Measurements from ENCODE around the gene AIG1. TPM values are rescaled to one million over a fixed set of nuclear protein-coding genes. Genes with fewer than 3 reads are reported as not detected.

AIG1 gene
- total RNA-seq, 1 experiment from 2014 or later, result 2.2 TPM

GRCh38 chr6:143126574-143126941, 65.9 kb downstream of the AIG1 start:
- no peak for DNase-seq (ENCODE audit: low spot score)
- ChIA-PET POLR2A (ENCODE audit: low non-redundant PET) (no interaction called here), CTCF (no interaction called here)
- TF ChIP-seq EZH2 (IDR thresholded peaks at IDR 0.05; ENCODE audit: borderline replicate concordance, low read depth, low read length, poor library complexity, severe bottlenecking), result no peak
- TF ChIP-seq, protein P1, sequence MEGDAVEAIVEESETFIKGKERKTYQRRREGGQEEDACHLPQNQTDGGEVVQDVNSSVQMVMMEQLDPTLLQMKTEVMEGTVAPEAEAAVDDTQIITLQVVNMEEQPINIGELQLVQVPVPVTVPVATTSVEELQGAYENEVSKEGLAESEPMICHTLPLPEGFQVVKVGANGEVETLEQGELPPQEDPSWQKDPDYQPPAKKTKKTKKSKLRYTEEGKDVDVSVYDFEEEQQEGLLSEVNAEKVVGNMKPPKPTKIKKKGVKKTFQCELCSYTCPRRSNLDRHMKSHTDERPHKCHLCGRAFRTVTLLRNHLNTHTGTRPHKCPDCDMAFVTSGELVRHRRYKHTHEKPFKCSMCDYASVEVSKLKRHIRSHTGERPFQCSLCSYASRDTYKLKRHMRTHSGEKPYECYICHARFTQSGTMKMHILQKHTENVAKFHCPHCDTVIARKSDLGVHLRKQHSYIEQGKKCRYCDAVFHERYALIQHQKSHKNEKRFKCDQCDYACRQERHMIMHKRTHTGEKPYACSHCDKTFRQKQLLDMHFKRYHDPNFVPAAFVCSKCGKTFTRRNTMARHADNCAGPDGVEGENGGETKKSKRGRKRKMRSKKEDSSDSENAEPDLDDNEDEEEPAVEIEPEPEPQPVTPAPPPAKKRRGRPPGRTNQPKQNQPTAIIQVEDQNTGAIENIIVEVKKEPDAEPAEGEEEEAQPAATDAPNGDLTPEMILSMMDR (conservative IDR thresholded peaks at IDR 0.05; ENCODE audit: low read depth, low read length), result no peak
- Histone ChIP-seq H3K9me3 (ENCODE audit: low read depth, low read length, poor library complexity, severe bottlenecking) (peaks cover 8% of the 10 kb centered on the region), H3K27ac (ENCODE audit: low read depth, low read length, poor library complexity, severe bottlenecking) (no peak overlapping the region), H3K4me3 (ENCODE audit: low read depth, low read length, poor library complexity, severe bottlenecking) (no peak overlapping the region), H3K4me1 (ENCODE audit: insufficient read depth, low read length, poor library complexity, severe bottlenecking) (no peaks in the 10 kb centered on the region), H3K27me3 (replicated peaks; ENCODE audit: insufficient read depth, low read depth, low read length, poor library complexity) (no peaks in the 10 kb centered on the region), H3K36me3 (ENCODE audit: insufficient read depth, low read length, poor library complexity, severe bottlenecking) (no peaks in the 10 kb centered on the region)
- intact Hi-C loops (cut with micrococcal nuclease; ENCODE audit: unreplicated experiment), result no loop called here
- no TSS peak for BruUV-seq (replicated peaks)

- POLR2A ChIA-PET (ENCODE audit: low non-redundant PET), result no interaction called here
- DNase-seq (ENCODE audit: low spot score), result no peak
- CTCF ChIA-PET, result no interaction called here
- no peaks in the 10 kb centered on the region for H3K36me3 ChIP-seq (ENCODE audit: insufficient read depth, low read length, poor library complexity, severe bottlenecking)
- intact Hi-C loops (cut with micrococcal nuclease; ENCODE audit: unreplicated experiment), result no loop called here
- BruUV-seq (replicated peaks), result no TSS peak
- H3K4me3 ChIP-seq (ENCODE audit: low read depth, low read length, poor library complexity, severe bottlenecking), result no peak overlapping the region
- peaks cover 9% of the 10 kb centered on the region for H3K9me3 ChIP-seq (ENCODE audit: low read depth, low read length, poor library complexity, severe bottlenecking)
- no peak for TF ChIP-seq EZH2 (IDR thresholded peaks at IDR 0.05; ENCODE audit: borderline replicate concordance, low read depth, low read length, poor library complexity, severe bottlenecking)
- TF ChIP-seq, protein P1 (conservative IDR thresholded peaks at IDR 0.05; ENCODE audit: low read depth, low read length), result no peak
- H3K27me3 ChIP-seq (replicated peaks; ENCODE audit: insufficient read depth, low read depth, low read length, poor library complexity), result no peaks in the 10 kb centered on the region
- H3K4me1 ChIP-seq (ENCODE audit: insufficient read depth, low read length, poor library complexity, severe bottlenecking), result no peaks in the 10 kb centered on the region
- H3K27ac ChIP-seq (ENCODE audit: low read depth, low read length, poor library complexity, severe bottlenecking), result no peak overlapping the region
Measured at GRCh38 chr6:143127941-143128680, 67.4 kb downstream of the AIG1 start.

GRCh38 chr6:143128681-143129015, 68.0 kb downstream of the AIG1 start:
- Histone ChIP-seq H3K9me3 (ENCODE audit: low read depth, low read length, poor library complexity, severe bottlenecking) (peaks cover 9% of the 10 kb centered on the region), H3K36me3 (ENCODE audit: insufficient read depth, low read length, poor library complexity, severe bottlenecking) (no peaks in the 10 kb centered on the region), H3K4me1 (ENCODE audit: insufficient read depth, low read length, poor library complexity, severe bottlenecking) (no peaks in the 10 kb centered on the region), H3K27me3 (replicated peaks; ENCODE audit: insufficient read depth, low read depth, low read length, poor library complexity) (no peaks in the 10 kb centered on the region), H3K4me3 (ENCODE audit: low read depth, low read length, poor library complexity, severe bottlenecking) (no peak overlapping the region), H3K27ac (ENCODE audit: low read depth, low read length, poor library complexity, severe bottlenecking) (no peak overlapping the region)
- TF ChIP-seq, protein P1 (conservative IDR thresholded peaks at IDR 0.05; ENCODE audit: low read depth, low read length), result no peak
- TF ChIP-seq EZH2 (IDR thresholded peaks at IDR 0.05; ENCODE audit: borderline replicate concordance, low read depth, low read length, poor library complexity, severe bottlenecking), result no peak
- no peak for DNase-seq (ENCODE audit: low spot score)
- CTCF ChIA-PET, result no interaction called here
- POLR2A ChIA-PET (ENCODE audit: low non-redundant PET), result no interaction called here
- BruUV-seq (replicated peaks), result no TSS peak
- intact Hi-C loops (cut with micrococcal nuclease; ENCODE audit: unreplicated experiment), result no loop called here

Measured in A673 (cell line).